HL-60 (cell line): ENCODE measurements around the gene AQP12A.

Experiments used
- POLR2AphosphoS5 ChIP-seq: IDR thresholded peaks from 2 replicates; pipeline ENCODE4 v1.6.1; 2012; ENCODE audit warnings: low read depth
- TF ChIP-seq, protein P1 (sequence below): IDR thresholded peaks from one replicate; pipeline ENCODE4 v1.5.1; 2011; ENCODE audit warnings: low read length, control low read depth, inconsistent platforms; ENCODE audit not compliant: insufficient read depth

- TF ChIP-seq, protein P1, sequence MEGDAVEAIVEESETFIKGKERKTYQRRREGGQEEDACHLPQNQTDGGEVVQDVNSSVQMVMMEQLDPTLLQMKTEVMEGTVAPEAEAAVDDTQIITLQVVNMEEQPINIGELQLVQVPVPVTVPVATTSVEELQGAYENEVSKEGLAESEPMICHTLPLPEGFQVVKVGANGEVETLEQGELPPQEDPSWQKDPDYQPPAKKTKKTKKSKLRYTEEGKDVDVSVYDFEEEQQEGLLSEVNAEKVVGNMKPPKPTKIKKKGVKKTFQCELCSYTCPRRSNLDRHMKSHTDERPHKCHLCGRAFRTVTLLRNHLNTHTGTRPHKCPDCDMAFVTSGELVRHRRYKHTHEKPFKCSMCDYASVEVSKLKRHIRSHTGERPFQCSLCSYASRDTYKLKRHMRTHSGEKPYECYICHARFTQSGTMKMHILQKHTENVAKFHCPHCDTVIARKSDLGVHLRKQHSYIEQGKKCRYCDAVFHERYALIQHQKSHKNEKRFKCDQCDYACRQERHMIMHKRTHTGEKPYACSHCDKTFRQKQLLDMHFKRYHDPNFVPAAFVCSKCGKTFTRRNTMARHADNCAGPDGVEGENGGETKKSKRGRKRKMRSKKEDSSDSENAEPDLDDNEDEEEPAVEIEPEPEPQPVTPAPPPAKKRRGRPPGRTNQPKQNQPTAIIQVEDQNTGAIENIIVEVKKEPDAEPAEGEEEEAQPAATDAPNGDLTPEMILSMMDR: no peak
- TF ChIP-seq POLR2AphosphoS5: no peak
Observed at GRCh38 chr2:240649331-240649730, 42.3 kb upstream of the AQP12A start.
